Tracheal epithelial cell (primary cell): ENCODE measurements around the gene NDRG3. TPM values are rescaled to one million over a fixed set of nuclear protein-coding genes. Genes with fewer than 3 reads are reported as not detected.

Source experiments
- total RNA-seq: library from RNA; depleted of rRNA; stranded (reverse); fragments of >200 nt; gene quantifications from 2 replicates; pipeline ENCODE4 v1.2.1, GENCODE V29; 2014

NDRG3 gene
- 15.1 and 16.6 TPM in 2 replicates for total RNA-seq

DNA sequence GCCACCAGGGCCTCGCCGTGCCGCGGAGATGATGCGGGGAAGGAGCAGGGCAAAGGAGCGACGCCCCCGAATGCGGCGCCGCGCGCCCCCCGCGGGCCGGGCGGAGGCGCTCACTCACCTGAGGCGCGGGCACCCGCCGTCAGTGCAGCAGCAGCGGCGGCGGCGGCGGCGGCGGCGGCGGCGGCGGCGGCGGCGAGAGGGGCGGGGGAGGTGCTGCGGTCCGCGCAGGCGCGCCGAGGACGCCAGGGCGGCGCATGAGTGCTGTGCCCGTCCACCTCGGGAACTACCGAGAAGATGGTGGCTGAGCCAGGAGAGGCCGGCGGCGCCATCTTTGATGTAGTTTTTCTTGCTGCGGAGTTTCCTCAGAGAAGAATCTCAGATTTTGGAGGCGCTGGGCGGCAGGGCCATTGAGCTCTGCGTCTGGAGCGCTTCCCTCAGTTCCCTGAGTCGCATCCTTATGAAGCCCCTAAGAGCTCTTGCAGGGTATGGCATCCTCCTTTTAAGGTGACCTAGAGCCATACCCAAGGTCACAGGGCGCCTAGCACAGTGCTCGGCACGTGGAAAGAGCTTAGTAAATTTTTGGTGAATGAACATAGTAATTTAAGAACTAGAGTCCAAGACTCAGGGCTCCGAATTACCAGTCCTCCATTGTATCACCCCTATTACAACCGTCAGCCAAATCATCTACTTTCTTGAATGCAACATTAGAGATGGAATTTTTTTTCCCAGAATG, at the start of gene NDRG3:
NDRG3 (minus strand) TSS at position 164 of the 733 bp plus-strand sequence. CDS start 24,355 bp downstream, outside the sequence.

GRCh38 chr20:36773597-36774390, 27.9 kb upstream of the NDRG3 start, which contains the start of gene DSN1:
Gene DSN1 (minus strand): TSS chr20:36773763. CDS start chr20:36771458, 2,305 bp downstream.

GRCh38 chr20:36645998-36646397, 99.9 kb downstream of the NDRG3 start, which contains the start of gene SLA2:
Gene SLA2 (minus strand): TSS chr20:36646196. CDS start chr20:36641335, 4,861 bp downstream.

DNA sequence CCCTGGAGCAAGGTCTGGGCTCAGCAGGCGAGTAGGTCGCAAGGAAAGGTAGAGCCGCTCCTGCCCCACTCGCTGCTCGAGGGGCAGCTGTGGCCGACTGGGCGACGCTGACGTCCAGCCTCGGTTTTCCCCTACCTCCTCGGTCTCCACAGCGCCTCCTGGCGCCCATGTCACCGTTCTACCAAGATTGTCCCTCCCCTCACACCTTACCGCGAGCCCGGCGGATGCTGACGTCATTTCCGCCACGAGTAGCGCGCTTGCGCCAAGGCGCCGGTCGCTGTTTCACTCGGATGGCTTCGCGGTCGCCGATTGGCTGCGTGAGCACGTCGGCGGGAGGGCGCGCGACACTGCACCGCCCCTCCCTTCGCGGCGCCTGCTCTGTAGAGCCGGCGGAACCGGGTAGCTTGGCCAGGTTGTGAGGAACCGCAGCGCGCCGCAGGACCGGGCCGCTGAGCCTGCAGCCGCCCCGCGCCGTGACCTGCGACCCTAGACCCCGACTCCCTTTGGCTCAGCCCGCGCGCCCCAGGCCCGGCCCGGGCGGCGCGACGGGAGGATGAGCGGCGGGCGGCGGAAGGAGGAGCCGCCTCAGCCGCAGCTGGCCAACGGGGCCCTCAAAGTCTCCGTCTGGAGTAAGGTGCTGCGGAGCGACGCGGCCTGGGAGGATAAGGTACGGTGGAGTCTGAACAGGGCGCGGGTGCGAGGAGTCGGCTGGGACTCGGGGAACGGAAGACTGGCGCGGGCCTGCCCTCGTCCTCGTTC, 140.3 kb downstream of the NDRG3 start, which contains the start of gene RAB5IF:
RAB5IF (plus strand) TSS at position 381 of the 759 bp plus-strand sequence; CDS start at position 554, 173 bp downstream.

Other genes starting within 250 kb of the NDRG3 start
- gene MYL9, start 204.6 kb downstream of the NDRG3 start, total RNA-seq = under 0.01 and 1.9 TPM in 2 replicates
- gene TGIF2, start 172.5 kb downstream of the NDRG3 start, total RNA-seq = 9.4 and 10.8 TPM in 2 replicates
- gene RAB5IF, start 140.3 kb downstream of the NDRG3 start, total RNA-seq = 88.7 and 106 TPM in 2 replicates
- gene SLA2, start 99.9 kb downstream of the NDRG3 start, total RNA-seq = not detected in 2 replicates
- 5.5 and 7.2 TPM in 2 replicates for gene DSN1, start 27.7 kb upstream of the NDRG3 start, total RNA-seq
- gene TLDC2, start 130.0 kb upstream of the NDRG3 start, total RNA-seq = 0.24 TPM in 1 of 2 replicates, not detected in the other
- 3.8 and 10.8 TPM in 2 replicates for gene SAMHD1, start 205.6 kb upstream of the NDRG3 start, total RNA-seq